Retinal pigment epithelial cell (primary cell): Measurements from ENCODE around the gene SWSAP1.
"Not testable (repeated sequence)": the region's sequence is repeated elsewhere in the genome, so short reads cannot be mapped to it uniquely, and the experiment has no call there.

ENCODE experiments used
- DNase-seq: peaks from one replicate; pipeline ENCODE4 v3.0.0-alpha.2; 2010; ENCODE audit warnings: low read depth
- H3K4me3 ChIP-seq: 2 replicates; pipeline ENCODE4 v1.5.1; 2011; ENCODE audit warnings: mild to moderate bottlenecking, low read length, control low read depth, moderate library complexity
- TF ChIP-seq, protein P1 (sequence below): conservative IDR thresholded peaks from 2 replicates; pipeline ENCODE4 v1.5.1; 2011; ENCODE audit warnings: low read depth, low read length, control low read depth, inconsistent platforms

The SWSAP1 gene

DNA sequence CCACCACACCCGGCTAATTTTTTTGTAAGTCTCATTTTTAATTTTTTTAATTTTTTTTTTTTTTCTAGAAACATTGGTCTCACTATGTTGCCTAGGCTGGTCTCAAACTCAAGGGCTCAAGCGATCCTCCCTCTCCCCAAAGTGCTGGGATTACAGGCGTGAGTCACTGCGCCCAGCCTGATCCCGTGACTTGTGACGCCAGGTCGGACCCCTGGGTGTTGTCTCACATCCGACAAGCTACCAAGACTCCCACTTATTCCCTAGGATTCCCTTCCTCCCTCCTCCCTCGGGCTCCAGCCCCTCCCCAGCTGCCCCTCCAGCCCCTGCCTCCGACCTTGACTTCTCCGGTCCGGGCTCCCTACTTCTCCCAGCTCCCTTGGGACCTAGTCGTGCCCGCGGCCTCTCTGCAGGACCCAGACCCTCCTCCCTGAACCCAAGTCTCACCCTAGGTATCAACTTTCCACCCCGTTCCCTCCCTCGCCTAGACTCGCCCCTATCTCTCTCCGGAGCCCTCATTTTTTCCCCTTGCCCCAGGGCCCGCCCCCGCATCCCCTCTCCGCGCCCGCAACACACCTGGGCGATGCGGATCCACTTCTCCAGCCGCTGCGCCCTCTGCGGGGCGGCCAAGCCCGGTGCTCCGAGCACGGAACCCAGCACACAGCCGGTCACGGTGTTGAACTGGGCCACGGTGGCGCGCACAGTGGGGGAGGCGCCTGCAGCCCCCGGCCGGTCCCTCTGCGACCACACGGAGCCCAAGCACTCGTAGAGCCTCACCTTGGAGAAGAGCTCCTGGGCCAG is 31.6 kb downstream of the SWSAP1 start:
- no peak overlapping the region for H3K4me3 ChIP-seq
- TF ChIP-seq, protein P1, sequence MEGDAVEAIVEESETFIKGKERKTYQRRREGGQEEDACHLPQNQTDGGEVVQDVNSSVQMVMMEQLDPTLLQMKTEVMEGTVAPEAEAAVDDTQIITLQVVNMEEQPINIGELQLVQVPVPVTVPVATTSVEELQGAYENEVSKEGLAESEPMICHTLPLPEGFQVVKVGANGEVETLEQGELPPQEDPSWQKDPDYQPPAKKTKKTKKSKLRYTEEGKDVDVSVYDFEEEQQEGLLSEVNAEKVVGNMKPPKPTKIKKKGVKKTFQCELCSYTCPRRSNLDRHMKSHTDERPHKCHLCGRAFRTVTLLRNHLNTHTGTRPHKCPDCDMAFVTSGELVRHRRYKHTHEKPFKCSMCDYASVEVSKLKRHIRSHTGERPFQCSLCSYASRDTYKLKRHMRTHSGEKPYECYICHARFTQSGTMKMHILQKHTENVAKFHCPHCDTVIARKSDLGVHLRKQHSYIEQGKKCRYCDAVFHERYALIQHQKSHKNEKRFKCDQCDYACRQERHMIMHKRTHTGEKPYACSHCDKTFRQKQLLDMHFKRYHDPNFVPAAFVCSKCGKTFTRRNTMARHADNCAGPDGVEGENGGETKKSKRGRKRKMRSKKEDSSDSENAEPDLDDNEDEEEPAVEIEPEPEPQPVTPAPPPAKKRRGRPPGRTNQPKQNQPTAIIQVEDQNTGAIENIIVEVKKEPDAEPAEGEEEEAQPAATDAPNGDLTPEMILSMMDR = peak; percentile 48
- DNase-seq = no peak

DNA sequence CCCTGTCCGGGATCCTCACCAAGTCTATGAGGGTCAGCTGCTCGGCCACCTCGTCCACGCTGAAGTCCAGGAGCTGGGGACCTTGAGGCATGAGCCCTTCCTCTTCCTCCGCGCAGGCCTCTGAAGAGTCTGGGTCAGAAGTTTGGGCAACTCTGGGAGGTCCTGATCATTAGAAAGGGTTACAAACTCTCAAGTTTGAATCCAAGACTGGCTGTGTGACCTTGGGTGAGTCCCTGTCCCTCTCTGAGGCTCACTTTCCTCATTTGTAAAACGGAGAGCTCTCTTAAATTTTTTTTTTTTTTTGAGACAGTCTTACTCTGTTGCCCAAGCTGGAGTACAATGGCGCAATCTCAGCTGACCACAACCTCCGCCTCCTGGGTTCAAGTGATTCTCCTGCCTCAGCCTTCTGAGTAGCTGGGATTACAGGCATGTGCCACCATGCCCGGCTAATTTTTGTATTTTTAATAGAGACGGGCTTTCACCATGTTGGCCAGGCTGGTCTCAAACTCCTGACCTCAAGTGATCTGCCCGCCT is 32.3 kb downstream of the SWSAP1 start:
- not testable (repeated sequence) for H3K4me3 ChIP-seq

DNA sequence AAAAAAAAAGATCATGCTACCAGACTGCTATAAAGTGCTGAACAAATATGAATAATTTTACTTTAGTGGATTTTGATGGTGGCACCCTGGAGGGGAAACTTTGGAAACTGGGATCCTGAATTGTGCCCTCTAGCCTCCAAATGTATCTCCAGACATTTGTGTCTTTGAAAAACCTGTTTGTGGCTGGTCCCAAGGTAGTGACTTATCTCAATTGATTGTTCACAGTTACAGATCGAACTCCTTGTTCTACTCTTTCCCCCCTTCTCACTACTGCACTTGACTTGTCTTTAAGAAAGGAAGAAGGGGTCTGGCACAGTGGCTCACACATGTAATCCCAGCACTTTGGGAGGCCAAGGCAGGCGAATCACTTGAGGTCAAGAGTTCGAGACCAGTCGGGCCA is 34.1 kb downstream of the SWSAP1 start:
- no peak for DNase-seq
- no peak overlapping the region for H3K4me3 ChIP-seq
- TF ChIP-seq, protein P1 = no peak

More for the DNA sequence above, 32.3 kb downstream of the SWSAP1 start:
- not testable (repeated sequence) for DNase-seq

DNA sequence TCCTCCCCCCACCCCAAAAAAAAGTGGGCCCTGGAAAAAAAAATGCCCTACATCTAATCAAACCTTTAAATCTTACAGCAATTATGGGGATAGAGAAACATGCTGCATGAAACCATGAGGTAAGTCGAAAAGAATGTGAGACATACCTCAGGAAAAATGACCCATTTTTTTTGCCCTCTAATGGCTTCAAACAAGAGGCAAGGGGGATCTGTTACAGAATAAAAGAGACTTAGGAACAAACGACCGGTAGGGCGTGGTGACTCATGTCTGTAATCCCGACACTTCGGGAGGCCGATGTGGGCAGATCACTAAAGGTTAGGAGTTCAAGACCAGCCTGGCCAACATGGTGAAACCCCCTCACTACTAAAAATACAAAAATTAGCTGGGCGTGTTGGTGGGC is 36.2 kb downstream of the SWSAP1 start:
- TF ChIP-seq, protein P1 = no peak
- peak; percentile 48 for DNase-seq
- no peak overlapping the region for H3K4me3 ChIP-seq

DNA sequence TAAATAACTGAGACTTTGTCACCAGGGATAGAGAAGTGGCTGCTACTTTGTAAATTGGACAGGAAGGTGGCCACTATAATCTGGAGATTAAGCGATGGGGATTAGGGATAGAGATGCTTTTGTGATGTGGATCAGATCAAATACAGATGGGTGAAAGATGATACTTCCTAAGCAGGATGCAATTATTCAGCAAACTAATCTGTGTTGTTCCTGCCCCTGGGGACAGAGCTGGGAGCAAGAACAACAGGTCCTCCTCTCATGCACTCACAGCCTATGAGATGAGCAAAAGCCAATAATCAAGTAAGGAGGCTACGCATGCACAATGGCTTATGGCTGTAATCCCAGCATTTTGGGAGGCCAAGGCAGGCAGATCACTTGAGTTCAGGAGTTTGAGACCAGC is 40.1 kb downstream of the SWSAP1 start:
- DNase-seq = no peak
- H3K4me3 ChIP-seq = no peak overlapping the region
- TF ChIP-seq, protein P1 = no peak

DNA sequence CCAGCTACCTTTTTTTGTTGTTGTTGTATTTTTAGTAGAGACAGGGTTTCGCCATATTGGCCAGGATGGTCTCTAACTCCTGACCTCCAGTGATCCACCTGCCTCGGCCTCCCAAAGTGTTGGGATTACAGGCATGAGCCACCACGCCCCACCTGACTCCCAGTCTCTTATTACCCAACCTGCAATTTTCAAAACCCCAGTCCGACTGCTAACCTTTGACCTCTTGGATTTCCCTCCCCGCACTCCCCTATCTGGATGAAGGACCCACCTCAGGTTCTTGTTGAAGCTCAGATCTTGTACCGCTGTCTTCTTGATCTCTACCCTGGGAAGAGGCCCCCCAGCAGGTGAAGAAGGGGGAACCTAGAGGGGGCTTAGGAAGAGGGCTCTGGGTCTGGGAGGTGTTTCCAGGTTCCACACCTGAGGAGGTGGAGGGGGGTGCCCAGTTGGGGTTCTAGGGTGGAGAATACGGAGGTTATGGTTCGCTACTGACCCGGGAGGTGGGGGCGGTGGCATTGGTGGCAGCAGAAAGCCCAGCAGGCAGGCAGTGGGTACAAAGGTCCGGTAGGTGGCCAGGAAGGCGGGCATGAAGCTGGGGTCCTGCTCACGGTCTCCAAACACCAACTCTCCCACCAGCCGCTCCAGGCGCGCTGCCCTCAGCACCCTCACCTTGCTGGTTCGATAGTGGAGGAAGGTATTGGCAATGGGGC is 42.0 kb downstream of the SWSAP1 start:
- TF ChIP-seq, protein P1 = no peak
- no peak for DNase-seq
- no peak overlapping the region for H3K4me3 ChIP-seq

DNA sequence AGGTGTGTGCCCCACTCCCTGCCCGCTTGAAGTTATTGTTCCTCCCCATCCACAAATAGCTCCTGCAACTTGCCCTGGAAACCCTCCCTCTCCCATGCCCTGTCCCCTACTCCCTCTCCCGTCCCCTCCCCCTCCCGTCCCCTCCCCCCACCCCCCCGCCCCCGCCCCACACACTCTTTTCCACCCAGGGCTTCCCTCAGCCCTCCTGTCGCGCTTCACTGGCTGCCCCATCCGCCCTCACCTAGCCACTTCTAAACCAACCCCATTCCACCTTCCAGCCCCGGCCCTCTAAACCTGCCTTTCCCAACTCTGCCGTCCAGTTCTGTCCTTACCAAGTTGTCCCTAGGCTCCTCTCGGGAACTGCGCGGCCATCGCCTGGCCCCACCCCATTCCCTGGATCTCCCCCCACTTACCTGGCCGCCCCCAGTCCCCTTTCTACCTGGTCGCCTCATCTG is 43.7 kb downstream of the SWSAP1 start:
- TF ChIP-seq, protein P1 = no peak
- no peak overlapping the region for H3K4me3 ChIP-seq
- DNase-seq = no peak
